C4-2B (cell line): Measurements from ENCODE around the gene OR56A3.

ENCODE experiments used
- ZFX ChIP-seq: fragments of 450-650 bp; IDR thresholded peaks from 2 replicates; pipeline ENCODE4 v1.6.1; 2017
- TF ChIP-seq, protein P1 (sequence below): fragments of 450-650 bp; conservative IDR thresholded peaks from 2 replicates; pipeline ENCODE4 v1.5.1; 2017; ENCODE audit warnings: mild to moderate bottlenecking

DNA sequence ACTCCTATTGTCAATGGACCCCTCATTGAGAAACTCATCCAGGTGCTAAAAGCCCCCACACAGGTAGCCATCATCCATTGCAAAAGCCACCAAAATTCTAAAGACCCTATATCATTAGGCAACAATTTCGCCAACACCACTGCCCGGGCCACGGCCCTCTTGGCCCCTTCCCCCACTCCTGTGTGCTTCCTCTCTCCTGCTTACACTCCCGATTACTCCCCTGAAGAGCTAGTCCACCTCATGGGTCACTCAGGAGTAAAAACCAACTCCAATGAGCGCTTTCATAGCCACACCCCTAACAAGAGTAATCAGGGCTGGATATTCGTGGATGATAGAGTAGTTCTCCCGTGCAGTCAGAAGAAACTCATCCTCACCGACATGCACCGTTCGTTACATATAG lies 8.9 kb upstream of the OR56A3 start:
- TF ChIP-seq, protein P1, sequence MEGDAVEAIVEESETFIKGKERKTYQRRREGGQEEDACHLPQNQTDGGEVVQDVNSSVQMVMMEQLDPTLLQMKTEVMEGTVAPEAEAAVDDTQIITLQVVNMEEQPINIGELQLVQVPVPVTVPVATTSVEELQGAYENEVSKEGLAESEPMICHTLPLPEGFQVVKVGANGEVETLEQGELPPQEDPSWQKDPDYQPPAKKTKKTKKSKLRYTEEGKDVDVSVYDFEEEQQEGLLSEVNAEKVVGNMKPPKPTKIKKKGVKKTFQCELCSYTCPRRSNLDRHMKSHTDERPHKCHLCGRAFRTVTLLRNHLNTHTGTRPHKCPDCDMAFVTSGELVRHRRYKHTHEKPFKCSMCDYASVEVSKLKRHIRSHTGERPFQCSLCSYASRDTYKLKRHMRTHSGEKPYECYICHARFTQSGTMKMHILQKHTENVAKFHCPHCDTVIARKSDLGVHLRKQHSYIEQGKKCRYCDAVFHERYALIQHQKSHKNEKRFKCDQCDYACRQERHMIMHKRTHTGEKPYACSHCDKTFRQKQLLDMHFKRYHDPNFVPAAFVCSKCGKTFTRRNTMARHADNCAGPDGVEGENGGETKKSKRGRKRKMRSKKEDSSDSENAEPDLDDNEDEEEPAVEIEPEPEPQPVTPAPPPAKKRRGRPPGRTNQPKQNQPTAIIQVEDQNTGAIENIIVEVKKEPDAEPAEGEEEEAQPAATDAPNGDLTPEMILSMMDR, result no peak
- TF ChIP-seq ZFX, result no peak
